NB4 (cell line): Measurements from ENCODE around the gene MAPKAPK2.

Source experiments
- MYC ChIP-seq: IDR thresholded peaks from 2 replicates; pipeline ENCODE4 v1.6.1; 2011; ENCODE audit warnings: low read depth, low read length
- POLR2A ChIP-seq: IDR thresholded peaks from 2 replicates; pipeline ENCODE4 v1.6.1; 2011; ENCODE audit warnings: mild to moderate bottlenecking; ENCODE audit not compliant: insufficient read length; ENCODE audit errors: extremely low read depth
- TF ChIP-seq, protein P1 (sequence below): IDR thresholded peaks from one replicate; pipeline ENCODE4 v1.5.1; 2012; ENCODE audit warnings: low read depth, low read length

DNA sequence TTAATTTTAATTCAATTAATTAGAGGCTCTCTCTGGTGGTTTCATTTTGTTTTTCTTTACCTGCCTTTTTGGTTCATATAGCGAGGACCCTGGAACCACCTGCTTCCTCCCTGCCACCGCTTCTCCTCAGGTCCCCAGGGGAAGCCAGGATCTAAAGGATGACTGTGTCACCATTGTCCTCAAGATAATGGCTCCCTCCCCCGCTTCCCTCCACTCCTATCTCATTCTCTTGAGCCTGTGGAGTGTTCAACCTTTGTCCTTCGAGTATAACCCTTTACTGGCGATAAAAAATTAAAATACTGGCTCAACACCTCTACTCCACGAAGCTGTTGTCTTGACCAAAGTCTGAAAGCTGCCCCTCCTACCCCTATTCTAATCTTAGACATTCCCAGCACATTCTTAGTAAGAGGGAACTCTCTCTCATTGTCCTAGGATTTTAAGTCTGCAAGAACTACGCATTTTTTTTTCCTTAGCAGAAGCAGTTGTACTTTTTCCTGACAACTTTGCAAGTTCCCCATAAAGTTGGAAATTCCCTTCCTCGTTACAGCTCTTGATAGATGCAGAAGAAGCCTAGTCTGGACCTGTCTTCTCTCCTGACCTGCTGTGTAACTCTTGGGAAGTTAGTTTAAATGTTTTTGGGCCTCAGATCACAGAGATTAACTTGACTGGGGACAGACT, 12.6 kb upstream of the MAPKAPK2 start:
- TF ChIP-seq, protein P1, sequence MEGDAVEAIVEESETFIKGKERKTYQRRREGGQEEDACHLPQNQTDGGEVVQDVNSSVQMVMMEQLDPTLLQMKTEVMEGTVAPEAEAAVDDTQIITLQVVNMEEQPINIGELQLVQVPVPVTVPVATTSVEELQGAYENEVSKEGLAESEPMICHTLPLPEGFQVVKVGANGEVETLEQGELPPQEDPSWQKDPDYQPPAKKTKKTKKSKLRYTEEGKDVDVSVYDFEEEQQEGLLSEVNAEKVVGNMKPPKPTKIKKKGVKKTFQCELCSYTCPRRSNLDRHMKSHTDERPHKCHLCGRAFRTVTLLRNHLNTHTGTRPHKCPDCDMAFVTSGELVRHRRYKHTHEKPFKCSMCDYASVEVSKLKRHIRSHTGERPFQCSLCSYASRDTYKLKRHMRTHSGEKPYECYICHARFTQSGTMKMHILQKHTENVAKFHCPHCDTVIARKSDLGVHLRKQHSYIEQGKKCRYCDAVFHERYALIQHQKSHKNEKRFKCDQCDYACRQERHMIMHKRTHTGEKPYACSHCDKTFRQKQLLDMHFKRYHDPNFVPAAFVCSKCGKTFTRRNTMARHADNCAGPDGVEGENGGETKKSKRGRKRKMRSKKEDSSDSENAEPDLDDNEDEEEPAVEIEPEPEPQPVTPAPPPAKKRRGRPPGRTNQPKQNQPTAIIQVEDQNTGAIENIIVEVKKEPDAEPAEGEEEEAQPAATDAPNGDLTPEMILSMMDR: no peak
- TF ChIP-seq MYC (no peak), POLR2A (no peak)
